CD4-positive, alpha-beta memory T cell (primary cell): ENCODE data around the gene ATXN1. TPM values are rescaled to one million over a fixed set of nuclear protein-coding genes. Genes with fewer than 3 reads are reported as not detected.
A peak's percentile ranks its signal among the peaks of the same experiment; 100 is the strongest.

Experiments
- CTCF ChIA-PET: fragments of 350-600 bp; sonication (Branson Sonifier 250); formaldehyde crosslinking; loops from one replicate; lab custom pipeline; 2021; ENCODE audit warnings: inconsistent platforms; ENCODE audit not compliant: partially characterized antibody; lab: Charles Lee
- POLR2A ChIA-PET: fragments of 350-600 bp; sonication (Branson Sonifier 250); formaldehyde crosslinking; loops from one replicate; lab custom pipeline; 2021; ENCODE audit not compliant: partially characterized antibody; lab: Charles Lee
- DNase-seq, 5 donors: peaks; one replicate each; pipeline versions ENCODE4 v3.0.0 to v3.0.0-alpha.2; 2020 to 2022; ENCODE audit warnings: mixed read lengths in 1 of 5
- H3K27ac ChIP-seq: one replicate; pipeline ENCODE4 v1.7.0; 2013; ENCODE audit warnings: low read depth, low read length
- H3K27me3 ChIP-seq: 2 replicates; pipeline ENCODE4 v1.7.0; 2013; ENCODE audit warnings: mild to moderate bottlenecking, low read length, moderate library complexity; ENCODE audit not compliant: insufficient read depth
- H3K36me3 ChIP-seq: 2 replicates; pipeline ENCODE4 v1.7.0; 2013; ENCODE audit warnings: mild to moderate bottlenecking, low read length, moderate library complexity; ENCODE audit not compliant: insufficient read depth
- H3K4me1 ChIP-seq: 2 replicates; pipeline ENCODE4 v1.7.0; 2013; ENCODE audit warnings: mild to moderate bottlenecking, low read length, moderate library complexity; ENCODE audit not compliant: insufficient read depth
- H3K4me3 ChIP-seq, 2 donors: one replicate each; pipeline ENCODE4 v1.7.0; 2013; ENCODE audit warnings: low read length in 2 of 2, mild to moderate bottlenecking in 1 of 2
- H3K9me3 ChIP-seq, 2 donors: one replicate each; pipeline ENCODE4 v1.7.0; 2013; ENCODE audit warnings: low read length in 2 of 2, control low read depth in 1 of 2; ENCODE audit not compliant: control insufficient read depth in 1 of 2
- H3K27ac Mint-ChIP-seq, 7 donors: one replicate each; pipeline ENCODE4 v1.8.0; 2020 to 2021; ENCODE audit warnings: mixed read lengths in 7 of 7, mild to moderate bottlenecking in 6 of 7, inconsistent platforms in 3 of 7, moderate library complexity in 3 of 7
- H3K27me3 Mint-ChIP-seq, 2 donors: one replicate each; pipeline ENCODE4 v1.8.0; 2020 to 2021; ENCODE audit warnings: mixed read lengths in 2 of 2
- H3K36me3 Mint-ChIP-seq, 2 donors: one replicate each; pipeline ENCODE4 v1.8.0; 2020 to 2021; ENCODE audit warnings: mixed read lengths in 2 of 2, inconsistent platforms in 1 of 2, mild to moderate bottlenecking in 1 of 2
- H3K4me1 Mint-ChIP-seq, 4 donors: one replicate each; pipeline ENCODE4 v1.8.0; 2020 to 2021; ENCODE audit warnings: mixed read lengths in 4 of 4, mild to moderate bottlenecking in 1 of 4
- H3K4me3 Mint-ChIP-seq, 8 donors: one replicate each; pipeline ENCODE4 v1.8.0; 2020 to 2021; ENCODE audit warnings: mixed read lengths in 8 of 8, mild to moderate bottlenecking in 7 of 8, moderate library complexity in 6 of 8, inconsistent platforms in 3 of 8
- H3K9me3 Mint-ChIP-seq, 8 donors: one replicate each; pipeline ENCODE4 v1.8.0; 2020 to 2021; ENCODE audit warnings: mixed read lengths in 8 of 8, mild to moderate bottlenecking in 5 of 8, inconsistent platforms in 3 of 8, moderate library complexity in 1 of 8
- intact Hi-C: fragments of 100-400 bp; cut with micrococcal nuclease; formaldehyde crosslinking; loops from one replicate; pipeline ENCODE4 v1.15.1; 2023
- polyA plus RNA-seq, 2 donors: library from polyadenylated mRNA; unstranded; fragments of 300-500 nt; fragmentation: Illumina TruSeq; gene quantifications; one replicate each; pipeline ENCODE4 v1.2.3, GENCODE V29; 2021
- total RNA-seq, 2 experiments: library from RNA; stranded (reverse); gene quantifications; one replicate each; pipeline ENCODE4 v1.2.3, GENCODE V29; 2021

The ATXN1 gene
- total and polyA plus RNA-seq, 4 experiments from 2014 or later: 10.5 to 97.4 (median 56.9) TPM

GRCh38 chr6:16369989-16370388 is 391.3 kb downstream of the ATXN1 start:
- H3K4me1 ChIP-seq: no peaks in the 10 kb centered on the region
- ChIA-PET POLR2A (no interaction called here), CTCF (interaction anchor here (0.8 to 1.3 kb wide), 2 partner anchors 33 to 40 kb away, joined by 3 read pairs; no protein-coding TSS in a partner anchor)
- H3K4me3 Mint-ChIP-seq: no peak overlapping the region
- H3K27me3 ChIP-seq: no peaks in the 10 kb centered on the region
- peaks cover 7 to 14% of the 10 kb centered on the region in 2 donors for H3K36me3 Mint-ChIP-seq
- intact Hi-C loops: no loop called here
- H3K4me1 Mint-ChIP-seq: peaks cover 4 to 10% (median 8%) of the 10 kb centered on the region in 4 donors
- no peak for DNase-seq
- peak overlapping the region in 1 of 7 donors; percentile 30 for H3K27ac Mint-ChIP-seq
- H3K9me3 Mint-ChIP-seq: no peaks in the 10 kb centered on the region
- no peak overlapping the region for H3K4me3 ChIP-seq
- H3K36me3 ChIP-seq: no peaks in the 10 kb centered on the region
- H3K27ac ChIP-seq: no peak overlapping the region
- no peaks in the 10 kb centered on the region for H3K27me3 Mint-ChIP-seq
- H3K9me3 ChIP-seq: no peaks in the 10 kb centered on the region

GRCh38 chr6:16369140-16369745 is 392.0 kb downstream of the ATXN1 start:
- H3K9me3 Mint-ChIP-seq: no peaks in the 10 kb centered on the region

GRCh38 chr6:16367571-16367970 is 393.7 kb downstream of the ATXN1 start:
- no peaks in the 10 kb centered on the region for H3K27me3 Mint-ChIP-seq
- Histone ChIP-seq H3K36me3 (no peaks in the 10 kb centered on the region), H3K4me3 (no peak overlapping the region), H3K27ac (no peak overlapping the region), H3K27me3 (no peaks in the 10 kb centered on the region), H3K9me3 (no peaks in the 10 kb centered on the region), H3K4me1 (no peaks in the 10 kb centered on the region)
- peak overlapping the region in 2 of 7 donors; percentile 1 to 67 for H3K27ac Mint-ChIP-seq
- peaks cover 3 to 5% (median 4%) of the 10 kb centered on the region in 4 donors for H3K4me1 Mint-ChIP-seq
- intact Hi-C loops: no loop called here
- H3K4me3 Mint-ChIP-seq: no peak overlapping the region
- no peaks in the 10 kb centered on the region for H3K9me3 Mint-ChIP-seq
- no peak for DNase-seq
- ChIA-PET CTCF (no interaction called here), POLR2A (interaction anchor here (0.5 to 0.8 kb wide), 2 partner anchors 11 to 24 kb away, joined by 3 read pairs; no protein-coding TSS in a partner anchor)
- H3K36me3 Mint-ChIP-seq: peaks cover 6 to 17% of the 10 kb centered on the region in 2 donors

More at GRCh38 chr6:16369140-16369745, 392.0 kb downstream of the ATXN1 start:
- H3K27me3 ChIP-seq: no peaks in the 10 kb centered on the region
- Mint-ChIP-seq H3K4me3 (peak overlapping the region in 1 of 8 donors; percentile 15), H3K36me3 (peaks cover 7 to 14% of the 10 kb centered on the region in 2 donors), H3K27ac (peak overlapping the region in 3 of 7 donors; percentile 14 to 74 (median 67)), H3K4me1 (peaks cover 3 to 10% (median 6%) of the 10 kb centered on the region in 4 donors), H3K27me3 (no peaks in the 10 kb centered on the region)
- intact Hi-C loops: no loop called here
- H3K27ac ChIP-seq: no peak overlapping the region
- DNase-seq: no peak
- no peaks in the 10 kb centered on the region for H3K36me3 ChIP-seq
- no peak overlapping the region for H3K4me3 ChIP-seq
- POLR2A ChIA-PET: no interaction called here
- no peaks in the 10 kb centered on the region for H3K9me3 ChIP-seq
- H3K4me1 ChIP-seq: no peaks in the 10 kb centered on the region
- CTCF ChIA-PET: interaction anchor here (0.8 to 1.3 kb wide), 2 partner anchors 34 to 40 kb away, joined by 3 read pairs; no protein-coding TSS in a partner anchor

GRCh38 chr6:16363749-16364148 is 397.5 kb downstream of the ATXN1 start:
- intact Hi-C loops: no loop called here
- Histone ChIP-seq H3K36me3 (no peaks in the 10 kb centered on the region), H3K4me3 (no peak overlapping the region), H3K27ac (no peak overlapping the region), H3K4me1 (no peaks in the 10 kb centered on the region), H3K27me3 (no peaks in the 10 kb centered on the region), H3K9me3 (no peaks in the 10 kb centered on the region)
- Mint-ChIP-seq H3K4me1 (peaks cover 0 to 4% (median 2%) of the 10 kb centered on the region in 4 donors), H3K9me3 (no peaks in the 10 kb centered on the region), H3K27ac (no peak overlapping the region), H3K36me3 (peaks cover 4 to 22% of the 10 kb centered on the region in 2 donors), H3K4me3 (no peak overlapping the region), H3K27me3 (no peaks in the 10 kb centered on the region)
- ChIA-PET CTCF (no interaction called here), POLR2A (no interaction called here)
- DNase-seq: no peak

- Histone ChIP-seq H3K27me3 (no peaks in the 10 kb centered on the region), H3K4me3 (no peak overlapping the region), H3K27ac (no peak overlapping the region), H3K4me1 (no peaks in the 10 kb centered on the region), H3K9me3 (no peaks in the 10 kb centered on the region), H3K36me3 (no peaks in the 10 kb centered on the region)
- no peaks in the 10 kb centered on the region for H3K27me3 Mint-ChIP-seq
- H3K36me3 Mint-ChIP-seq: peaks cover 4 to 22% of the 10 kb centered on the region in 2 donors
- intact Hi-C loops: no loop called here
- no peak for DNase-seq
- H3K4me1 Mint-ChIP-seq: peaks cover 2 to 4% (median 3%) of the 10 kb centered on the region in 4 donors
- H3K4me3 Mint-ChIP-seq: no peak overlapping the region
- H3K27ac Mint-ChIP-seq: no peak overlapping the region
- CTCF ChIA-PET: no interaction called here
- no peaks in the 10 kb centered on the region for H3K9me3 Mint-ChIP-seq
- POLR2A ChIA-PET: no interaction called here
Observed at GRCh38 chr6:16362819-16363589, 398.3 kb downstream of the ATXN1 start.

- no peaks in the 10 kb centered on the region for H3K36me3 ChIP-seq
- peaks cover 4 to 10% (median 7%) of the 10 kb centered on the region in 4 donors for H3K4me1 Mint-ChIP-seq
- no peaks in the 10 kb centered on the region for H3K4me1 ChIP-seq
- POLR2A ChIA-PET: no interaction called here
- CTCF ChIA-PET: no interaction called here
- H3K9me3 ChIP-seq: no peaks in the 10 kb centered on the region
- H3K4me3 Mint-ChIP-seq: no peak overlapping the region
- intact Hi-C loops: no loop called here
- no peaks in the 10 kb centered on the region for H3K9me3 Mint-ChIP-seq
- no peaks in the 10 kb centered on the region for H3K27me3 ChIP-seq
- no peak overlapping the region for H3K4me3 ChIP-seq
- peaks cover 4 to 22% of the 10 kb centered on the region in 2 donors for H3K36me3 Mint-ChIP-seq
- H3K27ac ChIP-seq: no peak overlapping the region
- DNase-seq: no peak
- H3K27ac Mint-ChIP-seq: peak overlapping the region in 1 of 7 donors; percentile 58
- H3K27me3 Mint-ChIP-seq: no peaks in the 10 kb centered on the region
Observed at GRCh38 chr6:16362296-16362695, 399.0 kb downstream of the ATXN1 start.

GRCh38 chr6:16361861-16362260 is 399.4 kb downstream of the ATXN1 start:
- Mint-ChIP-seq H3K4me1 (peaks cover 4 to 10% (median 6%) of the 10 kb centered on the region in 4 donors), H3K27me3 (no peaks in the 10 kb centered on the region), H3K4me3 (no peak overlapping the region), H3K9me3 (no peaks in the 10 kb centered on the region), H3K36me3 (peaks cover 4 to 22% of the 10 kb centered on the region in 2 donors), H3K27ac (peak overlapping the region in 1 of 7 donors; percentile 27)
- Histone ChIP-seq H3K9me3 (no peaks in the 10 kb centered on the region), H3K27me3 (no peaks in the 10 kb centered on the region), H3K36me3 (no peaks in the 10 kb centered on the region), H3K27ac (no peak overlapping the region), H3K4me1 (no peaks in the 10 kb centered on the region), H3K4me3 (no peak overlapping the region)
- ChIA-PET POLR2A (no interaction called here), CTCF (no interaction called here)
- intact Hi-C loops: no loop called here
- no peak for DNase-seq
